Trophoblast cell (in vitro differentiated cells and primary cell): Measurements from ENCODE around the gene AGR2.

ENCODE experiments used
- DNase-seq, 2 donors: peaks; one replicate each; pipeline ENCODE4 v3.0.0-alpha.2; 2016
- H2AFZ ChIP-seq: 2 replicates; pipeline ENCODE4 v1.6.1; 2013; ENCODE audit warnings: low read length, moderate library complexity, mild to moderate bottlenecking; ENCODE audit not compliant: insufficient read depth, poor library complexity
- H2AK5ac ChIP-seq: 2 replicates; pipeline ENCODE4 v1.6.1; 2013; ENCODE audit warnings: mild to moderate bottlenecking, low read length
- H2BK120ac ChIP-seq: 2 replicates; pipeline ENCODE4 v1.6.1; 2013; ENCODE audit warnings: low read length, mild to moderate bottlenecking, moderate library complexity; ENCODE audit not compliant: insufficient read depth, poor library complexity
- H2BK12ac ChIP-seq: 2 replicates; pipeline ENCODE4 v1.6.1; 2013; ENCODE audit warnings: mild to moderate bottlenecking, low read length, moderate library complexity
- H2BK5ac ChIP-seq: 2 replicates; pipeline ENCODE4 v1.6.1; 2013; ENCODE audit warnings: low read length, low read depth, moderate library complexity, mild to moderate bottlenecking; ENCODE audit not compliant: poor library complexity
- H3K14ac ChIP-seq: 2 replicates; pipeline ENCODE4 v1.6.1; 2013; ENCODE audit warnings: mild to moderate bottlenecking, low read length
- H3K18ac ChIP-seq: 2 replicates; pipeline ENCODE4 v1.6.1; 2013; ENCODE audit warnings: mild to moderate bottlenecking, low read length
- H3K23ac ChIP-seq: 2 replicates; pipeline ENCODE4 v1.6.1; 2013; ENCODE audit warnings: low read length
- H3K27ac ChIP-seq: 2 replicates; pipeline ENCODE4 v1.5.1; 2013; ENCODE audit warnings: low read depth, mild to moderate bottlenecking, inconsistent platforms, low read length, moderate library complexity
- H3K27me3 ChIP-seq: 2 replicates; pipeline ENCODE4 v1.6.1; 2013; ENCODE audit warnings: inconsistent platforms, mild to moderate bottlenecking, low read length, moderate library complexity; ENCODE audit not compliant: insufficient read depth
- H3K36me3 ChIP-seq, 2 experiments: 1 replicate in 1 of 2; 2 replicates in 1 of 2; pipeline ENCODE4 v1.6.1; 2013; ENCODE audit warnings: low read length in 2 of 2, mild to moderate bottlenecking in 2 of 2, moderate library complexity in 1 of 2; ENCODE audit not compliant: insufficient read depth in 2 of 2, control insufficient read depth in 1 of 2
- H3K4ac ChIP-seq: 2 replicates; pipeline ENCODE4 v1.6.1; 2013; ENCODE audit warnings: low read depth, mild to moderate bottlenecking, low read length, moderate library complexity
- H3K4me1 ChIP-seq, 2 experiments: 1 replicate in 1 of 2; 2 replicates in 1 of 2; pipeline ENCODE4 v1.6.1; 2013; ENCODE audit warnings: low read length in 2 of 2, mild to moderate bottlenecking in 2 of 2, moderate library complexity in 1 of 2; ENCODE audit not compliant: insufficient read depth in 2 of 2, control insufficient read depth in 1 of 2
- H3K4me2 ChIP-seq: 2 replicates; pipeline ENCODE4 v1.6.1; 2013; ENCODE audit warnings: inconsistent platforms, mild to moderate bottlenecking, low read length, moderate library complexity
- H3K4me3 ChIP-seq: 2 replicates; pipeline ENCODE4 v1.5.1; 2013; ENCODE audit warnings: mild to moderate bottlenecking, low read depth, low read length, inconsistent platforms
- H3K79me1 ChIP-seq: one replicate; pipeline ENCODE4 v1.6.1; 2013; ENCODE audit warnings: low read length
- H3K79me2 ChIP-seq: 2 replicates; pipeline ENCODE4 v1.6.1; 2013; ENCODE audit warnings: low read length, mild to moderate bottlenecking; ENCODE audit not compliant: control insufficient read depth, insufficient read depth, poor library complexity
- H3K9ac ChIP-seq: 2 replicates; pipeline ENCODE4 v1.6.1; 2013; ENCODE audit warnings: mild to moderate bottlenecking, low read length
- H3K9me3 ChIP-seq: 2 replicates; pipeline ENCODE4 v1.6.1; 2013; ENCODE audit warnings: low read depth, mild to moderate bottlenecking, control low read depth, inconsistent platforms, low read length; ENCODE audit not compliant: insufficient read depth
- H4K12ac ChIP-seq: 2 replicates; pipeline ENCODE4 v1.6.1; 2013; ENCODE audit warnings: low read depth, mild to moderate bottlenecking, low read length, moderate library complexity
- H4K8ac ChIP-seq: 2 replicates; pipeline ENCODE4 v1.6.1; 2013; ENCODE audit warnings: low read depth, mild to moderate bottlenecking, low read length, moderate library complexity
- H4K91ac ChIP-seq: one replicate; pipeline ENCODE4 v1.6.1; 2013; ENCODE audit warnings: low read depth, mild to moderate bottlenecking, low read length, moderate library complexity
- WGBS: extraction: QIAGEN DNeasy Blood & Tissue Kit; methylation state at CpG from one replicate; pipeline ENCODE4 v1.1.7; 2013; ENCODE audit warnings: missing lambda C conversion rate; ENCODE audit not compliant: insufficient read length, insufficient coverage; ENCODE audit errors: extremely low coverage; 5-methylcytosine and 5-hydroxymethylcytosine counted together

AGR2 gene

DNA sequence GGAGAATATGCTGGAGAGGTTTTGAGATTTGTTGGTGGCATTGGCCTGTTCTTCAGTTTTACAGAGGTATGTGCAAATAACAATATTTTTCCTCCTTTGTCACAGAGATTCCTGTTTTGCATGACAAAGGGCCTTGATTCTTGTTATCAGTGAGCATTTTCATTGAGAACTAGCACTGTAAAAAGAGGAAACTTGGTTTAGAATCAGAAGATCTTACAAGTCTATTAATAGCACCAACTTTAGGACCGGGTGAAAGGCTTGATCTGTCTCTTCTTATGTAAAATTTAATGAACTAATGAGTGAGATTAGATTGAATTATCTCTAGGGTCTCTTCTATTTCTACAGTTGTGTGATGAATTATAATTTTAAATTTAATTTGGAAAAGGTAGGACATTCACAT is 25.7 kb downstream of the AGR2 start:
- Histone ChIP-seq H4K12ac (no peak overlapping the region), H3K23ac (no peak overlapping the region), H2BK120ac (no peak overlapping the region), H3K18ac (no peak overlapping the region), H3K4me2 (no peak overlapping the region), H2AFZ (no peak overlapping the region), H3K79me2 (no peaks in the 10 kb centered on the region), H4K8ac (no peak overlapping the region), H2BK5ac (no peak overlapping the region), H3K4ac (no peak overlapping the region), H3K9ac (no peak overlapping the region), H3K27me3 (no peaks in the 10 kb centered on the region), H2BK12ac (no peak overlapping the region), H3K14ac (no peak overlapping the region), H3K4me3 (no peak overlapping the region), H4K91ac (no peak overlapping the region), H3K27ac (no peak overlapping the region), H3K9me3 (no peaks in the 10 kb centered on the region), H3K36me3 (no peaks in the 10 kb centered on the region), H3K4me1 (no peaks in the 10 kb centered on the region), H2AK5ac (no peak overlapping the region), H3K79me1 (no peaks in the 10 kb centered on the region)
- DNase-seq: no peak
- WGBS: no CpG with 5 or more reads among the region's 1 CpG

GRCh38 chr7:16778476-16778875 is 26.3 kb downstream of the AGR2 start:
- Histone ChIP-seq H3K9ac (no peak overlapping the region), H3K4me3 (no peak overlapping the region), H3K4ac (no peak overlapping the region), H4K12ac (no peak overlapping the region), H3K79me2 (no peaks in the 10 kb centered on the region), H4K8ac (no peak overlapping the region), H3K18ac (no peak overlapping the region), H4K91ac (no peak overlapping the region), H2BK120ac (no peak overlapping the region), H3K9me3 (no peaks in the 10 kb centered on the region), H3K23ac (no peak overlapping the region), H2AFZ (no peak overlapping the region), H2BK5ac (no peak overlapping the region), H3K14ac (no peak overlapping the region), H3K27ac (no peak overlapping the region), H3K27me3 (no peaks in the 10 kb centered on the region), H3K4me2 (no peak overlapping the region), H3K4me1 (no peaks in the 10 kb centered on the region), H2BK12ac (no peak overlapping the region), H3K79me1 (no peaks in the 10 kb centered on the region), H2AK5ac (no peak overlapping the region), H3K36me3 (no peaks in the 10 kb centered on the region)
- no CpG with 5 or more reads among the region's 3 CpGs for WGBS
- peak; percentile 27 to 87 for DNase-seq

DNA sequence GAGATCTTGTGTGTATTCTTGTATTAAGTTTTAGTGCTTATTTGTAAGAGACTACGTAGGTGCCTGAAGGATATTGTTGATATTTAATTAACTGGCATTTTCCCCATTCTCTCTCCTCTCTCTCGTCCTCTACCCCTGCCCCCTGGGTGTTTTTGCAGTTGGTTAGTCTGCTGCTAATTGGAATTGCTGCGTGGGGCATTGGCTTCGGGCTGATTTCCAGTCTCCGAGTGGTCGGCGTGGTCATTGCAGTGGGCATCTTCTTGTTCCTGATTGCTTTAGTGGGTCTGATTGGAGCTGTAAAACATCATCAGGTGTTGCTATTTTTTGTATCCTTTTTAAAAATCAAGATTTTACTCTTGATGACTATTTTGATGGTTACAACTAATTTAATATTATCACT is 28.7 kb downstream of the AGR2 start:
- no peaks in the 10 kb centered on the region for H3K79me2 ChIP-seq
- DNase-seq: no peak
- no peak overlapping the region for H2BK5ac ChIP-seq
- no peak overlapping the region for H3K27ac ChIP-seq
- no peak overlapping the region for H3K4me3 ChIP-seq
- no peak overlapping the region for H2AK5ac ChIP-seq
- no CpG with 5 or more reads among the region's 7 CpGs for WGBS
- H3K4me2 ChIP-seq: no peak overlapping the region
- H3K23ac ChIP-seq: no peak overlapping the region
- no peak overlapping the region for H4K12ac ChIP-seq
- H3K9ac ChIP-seq: no peak overlapping the region
- no peak overlapping the region for H4K91ac ChIP-seq
- H3K36me3 ChIP-seq: no peaks in the 10 kb centered on the region
- H2BK12ac ChIP-seq: no peak overlapping the region
- H3K14ac ChIP-seq: no peak overlapping the region
- no peak overlapping the region for H2AFZ ChIP-seq
- H3K9me3 ChIP-seq: no peaks in the 10 kb centered on the region
- no peak overlapping the region for H3K18ac ChIP-seq
- H3K27me3 ChIP-seq: no peaks in the 10 kb centered on the region
- H2BK120ac ChIP-seq: no peak overlapping the region
- H3K4ac ChIP-seq: no peak overlapping the region
- no peak overlapping the region for H4K8ac ChIP-seq
- no peaks in the 10 kb centered on the region for H3K4me1 ChIP-seq
- no peaks in the 10 kb centered on the region for H3K79me1 ChIP-seq

DNA sequence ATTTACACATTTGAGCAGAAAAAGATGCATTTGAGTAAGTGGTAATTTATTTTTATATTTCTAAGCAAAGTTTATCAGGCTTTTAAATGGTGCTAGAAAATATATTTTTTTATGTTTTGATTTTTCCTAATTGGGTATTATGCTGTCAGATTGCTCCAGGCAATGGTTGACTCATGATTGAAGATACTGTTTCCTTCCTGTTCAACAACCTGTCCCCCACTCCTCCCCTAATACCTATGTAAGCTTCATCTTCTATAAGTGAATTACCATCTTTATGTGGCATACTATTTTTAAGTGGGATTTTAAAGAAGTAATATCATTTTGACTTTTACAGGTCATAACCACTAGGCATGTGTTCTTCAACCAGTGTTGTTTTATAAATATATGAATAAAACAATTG is 29.8 kb downstream of the AGR2 start:
- Histone ChIP-seq H3K18ac (no peak overlapping the region), H3K27ac (no peak overlapping the region), H3K27me3 (no peaks in the 10 kb centered on the region), H3K4me3 (no peak overlapping the region), H3K79me1 (no peaks in the 10 kb centered on the region), H4K8ac (no peak overlapping the region), H2AK5ac (no peak overlapping the region), H3K9me3 (no peaks in the 10 kb centered on the region), H3K79me2 (no peaks in the 10 kb centered on the region), H3K14ac (no peak overlapping the region), H3K23ac (no peak overlapping the region), H3K4me1 (peaks cover 0 to 2% of the 10 kb centered on the region in 2 experiments), H2BK12ac (no peak overlapping the region), H2AFZ (no peak overlapping the region), H3K4ac (no peak overlapping the region), H4K12ac (no peak overlapping the region), H2BK120ac (no peak overlapping the region), H3K4me2 (no peak overlapping the region), H3K36me3 (no peaks in the 10 kb centered on the region), H2BK5ac (no peak overlapping the region), H3K9ac (no peak overlapping the region), H4K91ac (no peak overlapping the region)
- no peak for DNase-seq
